MV-4-11 (cell line): ENCODE data around the gene PGS1.
"Not testable (repeated sequence)": the region's sequence is repeated elsewhere in the genome, so short reads cannot be mapped to it uniquely, and the experiment has no call there.

ENCODE experiments used
- DNase-seq: peaks from one replicate; lab custom pipeline; 2025; lab: John Stamatoyannopoulos, UW

PGS1 gene

DNA sequence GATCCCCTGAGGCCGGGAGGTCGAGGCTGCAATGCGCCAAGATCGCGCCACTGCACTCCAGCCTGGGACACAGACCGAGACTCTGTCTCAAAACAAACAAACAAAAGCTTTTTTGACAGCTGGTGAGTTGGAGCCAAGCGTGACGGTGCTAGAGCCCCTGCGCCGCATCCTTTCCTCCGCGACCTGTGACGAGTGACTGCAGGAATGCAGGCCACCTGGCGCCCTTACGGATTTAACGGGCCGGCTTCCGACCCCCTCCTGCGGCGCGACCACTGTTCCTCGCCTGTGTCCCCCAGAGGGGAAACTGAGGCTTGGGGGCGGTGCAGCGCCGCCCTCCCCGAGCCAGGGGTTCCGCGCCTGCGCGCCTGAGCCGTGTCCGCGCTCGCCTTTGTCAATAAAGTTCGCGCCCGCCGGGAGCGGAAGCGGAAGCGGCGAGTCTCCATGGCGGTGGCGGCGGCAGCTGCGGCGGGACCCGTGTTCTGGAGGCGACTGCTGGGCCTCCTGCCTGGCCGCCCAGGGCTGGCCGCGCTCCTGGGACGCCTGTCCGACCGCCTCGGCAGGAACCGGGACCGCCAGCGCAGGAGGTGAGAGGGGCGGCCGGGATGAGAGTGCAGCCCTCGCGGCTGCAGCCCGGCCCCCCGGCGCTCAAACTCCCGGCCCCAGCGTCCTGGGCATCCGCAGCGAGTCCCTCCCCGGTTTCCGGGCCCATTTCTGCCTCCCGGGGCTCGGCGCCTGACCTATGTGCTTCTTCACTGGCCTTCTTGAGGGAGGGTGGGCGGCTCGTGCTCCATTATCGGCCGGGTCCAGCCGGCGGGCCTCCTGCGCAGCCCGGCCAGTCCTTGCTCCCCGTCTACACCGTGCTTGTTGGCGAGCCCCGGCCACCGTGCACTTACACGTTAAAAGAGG lies at the start of gene PGS1:
TSS of gene PGS1 (plus strand) at position 425 of the 906 bp plus-strand sequence. CDS start at position 442, 17 bp downstream.
- peak; percentile 56 for DNase-seq

DNA sequence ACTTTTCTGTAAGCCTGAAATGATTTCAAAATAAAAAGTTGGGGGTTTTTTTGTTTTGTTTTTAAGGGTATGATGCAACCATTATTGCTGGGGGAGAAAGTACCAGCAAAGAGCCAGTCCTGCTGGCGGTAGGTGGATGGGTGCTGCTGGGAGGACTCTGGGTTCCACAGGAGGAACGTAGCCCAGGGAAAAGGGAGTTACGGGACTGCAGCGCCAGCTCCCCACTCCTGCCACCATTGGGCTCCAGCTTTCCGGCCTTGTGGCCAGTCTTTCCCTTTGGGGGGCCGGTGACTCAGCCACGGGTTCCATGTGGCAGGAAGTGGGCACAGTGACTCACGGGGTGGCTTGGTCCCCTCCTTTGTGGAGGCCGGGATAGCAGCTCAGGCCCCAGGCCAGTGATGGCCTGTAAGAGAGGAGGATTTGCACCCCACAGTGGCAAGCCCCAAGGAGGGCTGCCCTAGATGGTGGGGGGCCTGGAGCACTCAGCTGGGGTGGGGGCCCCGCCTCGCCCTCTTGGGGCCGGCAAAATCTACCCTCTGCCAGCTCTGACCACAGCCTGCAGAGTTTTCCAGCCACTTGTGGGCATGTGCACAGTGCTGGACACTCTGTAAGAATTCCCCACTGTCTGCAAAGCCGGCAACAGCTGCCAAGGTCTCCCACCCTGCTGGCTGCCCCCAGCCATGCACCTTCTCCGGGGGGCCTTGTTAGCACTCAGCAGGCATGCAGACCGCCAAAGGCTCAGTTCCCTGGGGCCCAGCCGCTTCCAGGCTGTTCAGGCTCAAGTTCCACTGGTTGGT lies 49.0 kb upstream of the PGS1 start:
- DNase-seq = peak; percentile 90

DNA sequence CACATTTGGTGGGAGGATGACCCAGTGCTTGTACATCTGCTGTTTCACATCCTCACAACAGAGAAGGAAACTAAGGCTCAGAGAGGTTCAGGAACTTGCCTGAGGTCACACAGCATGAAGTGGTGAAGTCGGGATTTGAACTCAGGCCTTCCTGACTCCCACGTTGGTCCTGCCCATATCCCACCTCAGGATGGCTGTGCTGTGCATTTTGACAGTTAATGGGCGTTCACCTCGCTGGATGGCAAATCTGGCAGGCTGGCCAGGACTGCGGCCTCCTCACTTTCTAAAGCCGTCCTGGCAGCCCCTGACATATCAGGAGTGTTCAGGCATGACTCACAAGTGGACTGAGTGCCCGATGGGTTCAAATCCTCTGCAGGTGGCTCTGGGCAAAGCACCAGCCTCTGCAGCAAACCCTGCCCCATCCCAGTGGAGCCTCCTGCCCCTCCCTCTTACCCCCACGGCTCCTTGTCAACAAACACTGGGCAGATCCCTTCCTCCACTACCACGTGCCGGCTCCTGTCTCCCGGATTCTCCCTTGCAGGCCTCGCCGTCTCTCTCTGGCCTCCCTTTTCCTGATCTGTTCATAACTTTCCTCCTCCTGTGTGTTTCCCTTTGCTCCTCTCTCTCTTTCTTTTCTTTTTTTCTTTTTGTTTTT lies 47.8 kb upstream of the PGS1 start:
- peak; percentile 44 for DNase-seq

DNA sequence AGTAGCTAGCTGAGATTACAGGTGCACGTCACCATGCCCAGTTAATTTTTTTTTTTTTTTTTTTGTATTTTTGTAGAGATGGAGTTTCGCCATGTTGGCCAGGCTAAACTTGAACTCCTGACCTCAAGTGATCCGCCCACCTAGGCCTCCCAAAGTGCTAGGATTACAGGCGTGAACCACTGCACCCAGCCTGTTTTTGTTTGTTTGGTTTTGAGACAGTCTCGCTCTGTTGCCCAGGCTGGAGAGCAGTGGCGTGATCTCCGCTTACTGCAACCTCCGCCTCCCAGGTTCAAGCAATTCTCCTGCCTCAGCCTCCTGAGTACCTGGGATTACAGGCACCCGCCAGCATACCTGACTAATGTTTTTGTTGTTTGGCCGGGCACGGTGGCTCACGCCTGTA lies 47.1 kb upstream of the PGS1 start:
- not testable (repeated sequence) for DNase-seq

DNA sequence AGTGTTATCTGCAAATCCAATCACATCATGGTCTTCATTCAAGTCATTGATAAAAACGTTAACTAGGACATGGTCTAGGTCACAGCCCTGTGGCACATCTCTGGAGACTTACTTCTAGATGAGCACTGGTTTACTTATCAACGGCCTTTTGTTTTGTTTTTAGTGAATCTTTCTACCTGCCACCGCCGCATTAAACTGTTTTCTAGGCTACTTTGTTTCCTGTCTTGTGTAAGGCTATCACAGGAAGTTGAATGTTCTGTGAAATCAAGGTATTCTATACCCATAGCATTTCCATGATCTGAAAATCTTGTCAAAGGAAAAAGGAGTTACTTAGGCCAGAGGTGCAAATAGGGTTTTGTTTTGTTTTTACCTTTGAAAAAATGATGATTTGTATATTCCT lies 45.5 kb upstream of the PGS1 start:
- no peak for DNase-seq

- DNase-seq = no peak
Observed at GRCh38 chr17:78335209-78335608, 43.2 kb upstream of the PGS1 start.

- DNase-seq = peak; percentile 93
Observed at GRCh38 chr17:78337244-78338109, 41.0 kb upstream of the PGS1 start.

GRCh38 chr17:78338486-78339259 lies 39.8 kb upstream of the PGS1 start:
- no peak for DNase-seq

DNA sequence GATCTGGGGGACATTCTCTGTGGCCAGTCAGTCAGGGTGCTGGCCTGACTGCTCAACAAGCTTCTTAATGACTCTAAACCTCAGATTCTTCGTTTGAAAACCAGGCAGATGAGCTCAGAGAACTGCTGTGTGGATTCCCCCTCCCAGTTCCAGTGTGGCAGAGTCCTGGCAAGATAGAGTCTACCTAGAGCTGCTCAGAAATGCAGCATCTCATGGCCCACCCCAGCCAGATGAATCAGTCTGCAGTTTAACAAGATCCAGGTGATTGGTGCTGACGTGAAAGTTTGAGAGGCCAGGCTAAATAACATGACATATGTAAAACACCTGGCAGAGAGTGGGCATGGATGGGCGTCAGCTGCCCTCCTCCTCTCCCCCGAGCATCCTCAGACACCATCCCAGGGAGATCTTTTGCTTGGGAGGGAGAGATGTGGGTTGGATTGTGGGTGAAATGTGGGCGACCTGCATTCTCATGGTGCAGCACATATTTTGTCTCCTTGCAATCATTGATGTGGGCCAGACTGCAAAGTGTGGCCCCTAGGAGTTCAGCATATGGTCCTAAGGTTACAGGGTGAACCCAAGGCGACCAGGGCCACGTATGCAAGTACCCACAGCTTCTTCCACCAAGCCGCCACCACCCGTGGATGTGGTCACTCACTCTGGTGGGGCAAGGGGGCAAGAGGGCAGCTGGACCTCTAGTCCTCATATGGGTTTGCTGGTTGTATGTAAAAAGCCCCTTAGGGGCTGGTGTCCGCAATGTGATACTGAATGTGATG lies 38.1 kb upstream of the PGS1 start:
- no peak for DNase-seq

DNA sequence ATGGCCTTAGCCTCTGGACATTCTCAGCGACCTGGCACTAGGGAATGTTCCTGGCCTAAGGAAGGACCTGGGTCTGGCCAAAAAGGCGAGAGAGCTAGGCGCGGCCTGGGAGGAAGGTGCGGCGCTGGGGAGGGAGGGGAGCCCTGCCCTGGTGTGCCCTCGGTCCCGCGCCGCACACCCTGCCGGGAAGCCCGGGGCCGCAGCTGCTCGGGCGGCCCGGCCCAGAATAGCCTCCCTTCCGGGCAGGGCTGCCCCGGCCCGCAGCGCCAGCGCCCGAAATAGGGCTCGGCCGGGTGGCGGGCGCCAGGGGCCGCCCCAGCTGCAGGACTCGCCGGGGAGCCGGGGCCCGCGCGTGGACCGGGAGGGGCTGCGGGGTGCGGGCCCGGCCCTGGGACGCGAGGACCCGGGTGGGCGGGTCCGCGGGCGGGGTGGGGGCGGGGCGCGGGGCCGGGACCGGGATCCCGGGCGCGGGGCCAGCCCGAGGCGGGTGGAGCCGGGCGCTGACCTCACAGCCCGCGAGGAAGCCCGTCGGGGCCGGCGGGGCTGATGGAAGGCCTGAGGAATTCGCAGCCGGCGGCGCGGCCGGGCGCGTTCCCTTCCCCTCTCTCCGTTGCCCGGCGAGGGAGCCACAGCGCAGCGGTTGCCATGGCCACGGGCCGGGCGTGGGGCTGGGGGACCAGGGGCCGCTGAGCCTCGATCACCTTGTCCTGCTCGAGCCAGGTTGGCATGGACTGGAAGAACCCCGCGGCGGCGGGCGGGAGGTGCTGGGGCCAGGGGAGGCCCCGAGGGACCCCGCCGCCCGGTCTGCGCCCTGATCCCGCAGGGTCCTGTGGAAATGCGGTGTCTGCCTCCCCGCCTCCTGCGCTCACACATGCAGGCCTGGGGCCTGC lies 36.6 kb upstream of the PGS1 start:
- no peak for DNase-seq

DNA sequence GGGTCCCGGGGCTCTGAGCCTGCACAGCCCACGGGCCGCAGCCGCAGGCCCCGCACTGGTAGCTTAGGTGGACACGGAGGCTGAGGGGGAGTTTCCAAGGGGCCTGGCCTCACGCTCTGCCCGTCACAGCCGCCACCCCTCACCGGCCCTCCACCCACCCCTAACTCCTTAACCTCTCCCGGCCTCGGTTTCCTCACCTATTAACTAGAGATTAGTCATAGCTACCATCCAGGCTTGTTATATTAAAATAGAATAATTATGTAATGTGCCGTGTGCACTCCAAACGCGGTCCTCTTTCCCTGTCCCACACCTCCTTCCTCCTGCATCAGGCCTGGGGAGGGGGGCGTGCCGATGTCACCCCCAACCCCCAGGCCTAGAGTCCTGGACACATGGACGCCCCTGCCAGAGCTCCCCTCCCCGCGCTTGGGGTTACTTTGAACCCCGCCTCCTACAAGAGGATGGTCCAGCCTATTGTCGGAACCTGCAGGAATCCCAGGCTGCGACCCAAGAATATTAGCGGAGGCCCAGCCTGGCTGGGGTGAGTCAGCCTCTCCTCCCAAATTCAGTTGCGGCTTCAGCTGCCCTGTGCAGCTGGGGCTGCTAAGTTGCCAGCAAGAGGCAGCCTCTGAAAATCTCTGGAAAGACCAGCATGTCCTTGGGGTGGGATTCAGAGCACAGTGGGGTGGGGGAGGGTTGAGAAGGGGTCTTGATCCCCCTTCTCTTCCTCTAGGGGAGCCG lies 35.8 kb upstream of the PGS1 start:
- DNase-seq = peak; percentile 78

- DNase-seq = peak; percentile 78
Observed at GRCh38 chr17:78343187-78343542, 35.3 kb upstream of the PGS1 start.

DNA sequence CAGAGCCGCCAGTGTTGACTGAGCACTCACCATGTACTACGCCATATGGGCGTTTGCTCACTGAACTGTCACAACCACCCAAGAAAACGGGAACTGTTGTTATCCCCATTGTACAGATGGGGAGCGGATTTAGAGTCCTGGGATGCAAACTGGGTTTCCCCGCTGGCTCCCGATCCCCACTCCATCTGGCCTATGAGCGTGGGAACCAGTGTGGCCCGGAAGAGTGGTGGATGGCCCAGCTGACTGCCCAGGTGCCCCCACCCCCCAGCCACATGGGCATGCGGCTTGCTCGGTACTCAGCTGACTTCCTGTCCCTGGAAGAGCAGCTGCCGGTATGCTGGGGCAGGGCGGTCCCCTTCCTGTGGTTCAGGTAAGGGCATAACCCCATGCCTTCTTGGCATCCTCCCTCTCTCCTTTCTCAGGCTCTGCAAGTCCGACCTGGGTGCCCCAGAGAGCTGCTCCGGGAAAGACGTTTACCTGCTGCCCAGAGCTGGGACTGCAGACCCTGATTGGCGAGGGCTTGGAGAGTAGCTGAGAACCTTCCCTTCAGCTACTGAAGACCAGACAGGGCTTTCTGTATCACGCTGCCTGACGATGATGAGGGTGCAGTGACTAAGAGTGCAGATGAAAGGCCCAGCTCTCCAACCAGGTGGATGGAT lies 34.8 kb upstream of the PGS1 start:
- peak; percentile 44 for DNase-seq

GRCh38 chr17:78344666-78345065 lies 33.8 kb upstream of the PGS1 start:
- no peak for DNase-seq

DNA sequence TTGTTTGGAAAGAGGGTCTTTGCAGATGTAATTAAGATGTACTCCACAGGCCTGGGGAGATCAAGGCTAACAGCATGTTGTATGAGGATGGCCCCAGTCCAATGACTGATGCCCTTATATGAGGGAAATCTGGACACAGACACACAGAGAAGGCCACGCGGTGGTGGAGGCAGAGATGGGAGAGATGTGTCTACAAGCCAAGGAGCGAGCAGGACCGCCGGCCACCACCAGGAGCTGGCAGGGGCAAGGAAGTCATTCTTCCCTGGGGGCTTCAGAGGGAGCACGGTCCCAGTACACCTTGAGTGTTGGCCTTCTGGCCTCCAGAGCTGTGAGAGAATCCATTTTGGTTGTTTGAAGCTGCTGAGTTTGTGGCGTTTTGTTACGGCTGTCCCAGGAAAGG lies 33.3 kb upstream of the PGS1 start:
- no peak for DNase-seq

- no peak for DNase-seq
Observed at GRCh38 chr17:78345791-78346494, 32.5 kb upstream of the PGS1 start.

DNA sequence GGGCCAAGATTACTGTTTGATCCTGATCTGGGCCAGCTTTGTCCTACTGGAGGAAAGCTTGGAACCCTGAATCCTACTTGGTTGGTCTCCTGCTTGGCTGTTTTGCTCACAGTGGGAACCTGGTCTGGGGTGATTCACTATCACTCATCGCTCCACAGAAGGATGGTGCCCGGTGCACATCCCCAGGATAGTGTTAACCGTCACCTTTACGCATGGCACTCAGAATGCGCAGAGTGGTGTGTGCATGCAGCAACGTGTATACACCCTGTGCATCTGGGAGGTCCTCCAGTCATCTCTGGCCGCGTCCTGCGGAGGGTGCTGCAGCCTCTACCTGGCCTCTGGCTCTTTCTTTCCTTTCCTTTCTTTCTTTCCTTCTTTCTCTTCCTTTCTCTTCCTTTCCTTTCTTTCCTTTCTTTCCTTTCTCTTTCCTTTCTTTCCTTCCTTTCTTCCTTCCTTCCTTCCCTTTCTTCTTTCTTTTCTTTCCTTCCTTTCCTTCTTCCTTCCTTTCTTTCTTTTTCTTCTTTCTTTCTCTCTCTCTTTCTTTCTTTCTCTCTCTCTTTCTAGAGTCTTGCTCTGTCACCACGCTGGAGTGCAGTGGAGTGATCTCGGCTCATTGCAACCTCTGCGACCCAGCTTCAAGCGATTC lies 31.7 kb upstream of the PGS1 start:
- DNase-seq = no peak
